ENCODE measurements around the gene AP5M1.

Gene AP5M1

GRCh38 chr14:57346741-57347140 is 78.0 kb downstream of the AP5M1 start:
- Histone ChIP-seq H3K36me3 (ENCODE audit: control insufficient read depth in 5 of 5, insufficient read depth in 5 of 5, low read length in 5 of 5) (no peaks in the 10 kb centered on the region), H3K27ac (ENCODE audit: low read depth, low read length) (no peak overlapping the region), H3K4me1 (ENCODE audit: control insufficient read depth in 5 of 5, insufficient read depth in 5 of 5, low read length in 5 of 5) (no peaks in the 10 kb centered on the region), H3K4me3 (ENCODE audit: low read depth in 1 of 5, low read length in 5 of 5) (no peak overlapping the region), H3K9ac (ENCODE audit: low read length in 5 of 5) (no peak overlapping the region), H3K27me3 (ENCODE audit: control insufficient read depth in 5 of 5, insufficient read depth in 4 of 5, low read length in 5 of 5) (peaks cover 0 to 3% (median 0%) of the 10 kb centered on the region in 5 donors), H3K9me3 (ENCODE audit: control insufficient read depth in 5 of 5, low read length in 5 of 5) (peaks cover 0 to 2% (median 0%) of the 10 kb centered on the region in 5 donors)

Measured in subcutaneous abdominal adipose tissue (tissue), 5 donors.